K562 (cell line): ENCODE measurements around the gene NTRK2. TPM values are rescaled to one million over a fixed set of nuclear protein-coding genes. Genes with fewer than 3 reads are reported as not detected.

Experiments used
- ATAC-seq: fragments of 200-7000 bp; cut with Tn5 transposase; 3 replicates; pipeline ENCODE4 v1.9.1; 2020; ENCODE audit warnings: moderate library complexity
- BruUV-seq: library from RNA; stranded (reverse); fragments of 400-500 nt; replicated peaks from 2 replicates; lab custom pipeline; 2021; lab: Mats Ljungman, UMichigan
- CTCF ChIA-PET: fragments of 300-600 bp; formaldehyde crosslinking; extraction: SDS; loops from one replicate; lab custom pipeline; 2021; ENCODE audit warnings: low intra/inter-chr PET ratio; lab: Yijun Ruan, JAX
- POLR2A ChIA-PET: fragments of 300-600, 350-650 bp; sonication (Branson Sonifier 250); formaldehyde crosslinking; extraction: SDS; loops from one replicate; lab custom pipeline; 2021; ENCODE audit warnings: antibody characterized with exemption, inconsistent platforms; lab: Yijun Ruan, JAX
- DNase-seq, 4 experiments: peaks; one replicate each; pipeline versions ENCODE4 v3.0.0 to v3.0.0-alpha.2; 2011 to 2018; ENCODE audit warnings: low spot score in 3 of 4, mixed read lengths in 3 of 4; ENCODE audit errors: extremely low read depth in 1 of 4
- FAIRE-seq: peaks from 2 replicates; lab custom pipeline; 2011; peaks lifted over from hg19 to GRCh38; lab: Jason Lieb, UNC
- H2AFZ ChIP-seq: 2 replicates; pipeline ENCODE4 v1.6.0; 2011; ENCODE audit warnings: low read depth, low read length, control low read depth, inconsistent platforms
- H3K27ac ChIP-seq: fragments of 200-600 bp; 3 replicates; pipeline ENCODE4 v1.8.0; 2011; ENCODE audit warnings: low read depth, mild to moderate bottlenecking, control low read depth, inconsistent platforms, low read length, moderate library complexity, mixed read lengths; ENCODE audit errors: extremely low read depth
- H3K27me3 ChIP-seq, 2 experiments: fragments of 300-600 bp in 1 of 2; 2 replicates in 1 of 2; 3 replicates in 1 of 2; pipeline versions ENCODE4 v1.6.0 to v1.8.0; 2011; ENCODE audit warnings: inconsistent platforms in 2 of 2, low read length in 2 of 2, mild to moderate bottlenecking in 1 of 2, mixed read lengths in 1 of 2, moderate library complexity in 1 of 2; ENCODE audit not compliant: control insufficient read depth in 2 of 2, insufficient read depth in 2 of 2
- H3K36me3 ChIP-seq: fragments of 300-600 bp; 3 replicates; pipeline ENCODE4 v1.8.0; 2011; ENCODE audit warnings: mild to moderate bottlenecking, low read length, inconsistent platforms; ENCODE audit not compliant: control insufficient read depth, insufficient read depth
- H3K4me1 ChIP-seq, 2 experiments: fragments of 200-600 bp in 1 of 2; replicated peaks in 1 of 2; 2 replicates in 1 of 2; 3 replicates in 1 of 2; pipeline versions ENCODE4 v1.5.1 to v1.8.0; 2011; ENCODE audit warnings: inconsistent platforms in 2 of 2, low read length in 2 of 2, mild to moderate bottlenecking in 1 of 2, mixed read lengths in 1 of 2, moderate library complexity in 1 of 2; ENCODE audit not compliant: control insufficient read depth in 2 of 2, insufficient read depth in 2 of 2
- H3K4me2 ChIP-seq: 2 replicates; pipeline ENCODE4 v1.6.1; 2011; ENCODE audit warnings: low read length, control low read depth, inconsistent platforms, mixed read lengths; ENCODE audit not compliant: insufficient read depth
- H3K4me3 ChIP-seq: fragments of 200-600 bp; sonication (generic), shearing (Covaris generic); 2 replicates; pipeline ENCODE4 v1.5.1; 2016; ENCODE audit warnings: control low read depth, inconsistent platforms
- H3K79me2 ChIP-seq: fragments of 200-600 bp; 3 replicates; pipeline ENCODE4 v1.8.0; 2011; ENCODE audit warnings: low read length, inconsistent platforms; ENCODE audit not compliant: control insufficient read depth, insufficient read depth
- H3K9ac ChIP-seq, 2 experiments: 2 replicates each; pipeline versions ENCODE4 v1.6.0 to v1.6.1; 2011; ENCODE audit warnings: low read depth in 2 of 2, low read length in 2 of 2, control low read depth in 1 of 2, inconsistent platforms in 1 of 2, mild to moderate bottlenecking in 1 of 2, mixed read lengths in 1 of 2; ENCODE audit not compliant: insufficient read depth in 1 of 2
- H3K9me1 ChIP-seq: one replicate; pipeline ENCODE4 v1.6.0; 2011; ENCODE audit warnings: inconsistent platforms, mild to moderate bottlenecking, low read length, moderate library complexity; ENCODE audit not compliant: control insufficient read depth, insufficient read depth
- H3K9me3 ChIP-seq: replicated peaks from 2 replicates; pipeline ENCODE4 v1.5.1; 2011; ENCODE audit warnings: low read depth, low read length, inconsistent platforms; ENCODE audit not compliant: control insufficient read depth, insufficient read depth
- H4K20me1 ChIP-seq: replicated peaks from 2 replicates; pipeline ENCODE4 v1.6.1; 2011; ENCODE audit warnings: low read length, inconsistent platforms, mixed read lengths; ENCODE audit not compliant: control insufficient read depth, insufficient read depth
- CSDE1 ChIP-seq, 2 experiments: fragments of 450-650 bp; IDR thresholded peaks; 2 replicates each; pipeline ENCODE4 v1.6.1; 2016; ENCODE audit warnings: mild to moderate bottlenecking in 1 of 2
- ETV1 ChIP-seq: fragments of 450-650 bp; conservative IDR thresholded peaks from 2 replicates; pipeline ENCODE4 v1.6.1; 2016; ENCODE audit warnings: missing genetic modification characterization, control low read depth, low read depth, missing compliant biosample characterization
- FOSL1 ChIP-seq: fragments of 200-800 bp; sonication (Bioruptor generic); conservative IDR thresholded peaks from 2 replicates; pipeline ENCODE4 v1.6.1; 2016; ENCODE audit warnings: missing genetic modification characterization, missing compliant biosample characterization
- L3MBTL2 ChIP-seq: fragments of 450-650 bp; IDR thresholded peaks from 2 replicates; pipeline ENCODE4 v1.6.1; 2016; ENCODE audit warnings: mild to moderate bottlenecking, moderate library complexity
- MAZ ChIP-seq, 2 experiments: fragments of 450-650 bp in 1 of 2; sonication (generic) in 1 of 2; formaldehyde crosslinking; IDR thresholded peaks in 1 of 2; conservative IDR thresholded peaks in 1 of 2; 2 replicates each; pipeline versions ENCODE4 v1.4.0 to v1.5.0; 2020; ENCODE audit warnings: mild to moderate bottlenecking in 1 of 2, missing genetic modification reagents in 1 of 2
- NR3C1 ChIP-seq: sonication (generic); formaldehyde crosslinking; IDR thresholded peaks from 2 replicates; pipeline ENCODE4 v1.8.1; 2022; ENCODE audit warnings: missing genetic modification reagents
- PHF20 ChIP-seq: fragments of 450-650 bp; IDR thresholded peaks from 2 replicates; pipeline ENCODE4 v1.6.1; 2018; ENCODE audit not compliant: partially characterized antibody
- PYGO2 ChIP-seq: fragments of 450-650 bp; IDR thresholded peaks from 2 replicates; pipeline ENCODE4 v1.6.1; 2016; ENCODE audit warnings: mild to moderate bottlenecking, missing genetic modification characterization, moderate library complexity, missing compliant biosample characterization
- SRF ChIP-seq, 2 experiments: fragments of 250-450, 450-650 bp in 1 of 2; sonication (Bioruptor Pico) in 1 of 2; sonication (generic) in 1 of 2; formaldehyde crosslinking; IDR thresholded peaks; 2 replicates each; pipeline versions ENCODE4 v1.5.0 to v1.5.1; 2020 to 2022; ENCODE audit warnings: mild to moderate bottlenecking in 1 of 2, missing genetic modification reagents in 1 of 2
- ZFP36 ChIP-seq: fragments of 150-350 bp; IDR thresholded peaks from 2 replicates; pipeline ENCODE4 v1.6.1; 2018; ENCODE audit warnings: low read length, low read depth; ENCODE audit not compliant: partially characterized antibody
- ZNF184 ChIP-seq: sonication (generic); formaldehyde crosslinking; IDR thresholded peaks from 2 replicates; pipeline ENCODE4 v1.5.0; 2020; ENCODE audit warnings: missing genetic modification reagents
- WGBS: fragments of 100-300 bp; shearing (Covaris generic); methylation state at CpG from one replicate; pipeline ENCODE4 v1.1.6; 2016; ENCODE audit warnings: low coverage, mixed read lengths; ENCODE audit not compliant: insufficient coverage; ENCODE audit errors: missing lambda C conversion rate; 5-methylcytosine and 5-hydroxymethylcytosine counted together
- in situ Hi-C: fragments of 300-500 bp; cut with MboI; formaldehyde crosslinking; loops from 4 replicates; pipeline ENCODE4 v1.15.0; 2018; ENCODE audit warnings: inconsistent platforms, mixed read lengths
- intact Hi-C: fragments of 100-400 bp; cut with micrococcal nuclease; formaldehyde crosslinking; loops from 2 replicates; pipeline ENCODE4 v1.14.2; 2022
- polyA plus RNA-seq, 8 experiments: library from polyadenylated mRNA; depleted of rRNA in 4 of 8; stranded (reverse) in 5 of 8; unstranded in 3 of 8; fragments of >200 nt; fragmentation: Nextera tagmentation in 2 of 8; fragmentation: Illumina TruSeq in 1 of 8; extraction: Ambion mirVana in 2 of 8; extraction: Trizol in 1 of 8; gene quantifications; 2 replicates each; pipeline versions ENCODE4 v1.2.1 to v1.2.3, GENCODE V29; 2011 to 2014; ENCODE audit warnings: inconsistent platforms in 1 of 8, missing spikeins in 1 of 8
- total RNA-seq, 7 experiments: library from RNA; depleted of rRNA in 6 of 7; stranded (reverse); fragments of >200 nt in 6 of 7; fragmentation: Illumina TruSeq in 2 of 7; extraction: Trizol in 2 of 7; gene quantifications; 2 replicates each; pipeline versions ENCODE4 v1.2.1 to v1.2.3, GENCODE V29; 2011 to 2021; ENCODE audit warnings: low replicate concordance in 1 of 7
- TF ChIP-seq, protein P1 (sequence below): fragments of 250-450 bp; sonication (Bioruptor Pico); IDR thresholded peaks from 2 replicates; pipeline ENCODE4 v1.5.1; 2021; ENCODE audit warnings: mild to moderate bottlenecking
- TF ChIP-seq, protein P2 (sequence below), 2 experiments: IDR thresholded peaks; 2 replicates each; pipeline ENCODE4 v1.6.1; 2011; ENCODE audit warnings: borderline replicate concordance in 1 of 2, control low read depth in 1 of 2, low read depth in 1 of 2, low read length in 1 of 2, mild to moderate bottlenecking in 1 of 2, mixed read lengths in 1 of 2, moderate library complexity in 1 of 2; ENCODE audit not compliant: insufficient read depth in 1 of 2, insufficient read length in 1 of 2, poor library complexity in 1 of 2, severe bottlenecking in 1 of 2; ENCODE audit errors: extremely low read depth in 1 of 2

Gene NTRK2
- total and polyA plus RNA-seq, 9 of the 15 experiments (the other 6 are each of a cell fraction or from before 2014, with no cell fraction given) = not detected

DNA sequence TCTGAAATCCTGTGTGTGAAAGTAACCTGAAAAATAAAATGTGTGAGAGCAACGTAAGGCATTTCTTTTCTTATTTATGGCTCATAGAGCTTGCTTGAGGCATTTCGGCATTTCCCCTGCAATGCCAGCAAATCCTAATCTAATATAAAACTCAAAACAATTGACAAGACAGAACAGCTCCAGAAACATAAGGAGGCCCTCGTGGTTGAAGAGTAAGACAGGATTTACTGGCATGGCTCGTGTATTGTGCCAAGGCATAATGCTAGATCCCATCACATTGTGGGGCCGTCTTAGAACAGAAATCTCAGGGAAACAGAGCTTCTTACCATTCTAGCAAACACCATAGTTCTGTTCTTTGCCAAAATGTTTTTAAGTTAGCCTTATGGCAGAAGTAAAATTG is 166.2 kb downstream of the NTRK2 start (continued):
- TF ChIP-seq PYGO2 (no peak), MAZ (CRISPR knock-in tag; conservative IDR thresholded peaks at IDR 0.05 in 1 of 2, IDR thresholded peaks at IDR 0.05 in 1 of 2) (no peak)

DNA sequence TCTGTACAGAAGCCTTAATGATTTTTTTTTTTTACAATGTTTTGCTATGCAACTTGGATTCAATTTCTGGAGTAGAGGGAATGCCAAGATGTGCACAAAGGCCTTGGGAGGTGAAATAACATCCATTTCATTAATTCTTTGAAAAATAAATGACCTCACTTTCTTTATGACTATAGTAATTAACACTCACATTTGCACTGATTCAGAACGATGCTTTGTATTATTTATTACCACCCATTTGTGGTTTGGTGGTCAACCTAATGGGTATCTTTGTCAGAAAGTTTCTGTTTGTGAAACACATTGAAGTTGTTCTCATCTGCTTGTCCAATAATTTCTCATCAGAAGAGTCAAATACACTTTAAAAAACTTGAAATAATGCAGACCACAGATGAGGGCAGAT is 169.3 kb downstream of the NTRK2 start:
- no peaks in the 10 kb centered on the region for H3K4me1 ChIP-seq
- TF ChIP-seq ZNF184 (CRISPR knock-in tag) = no peak
- TF ChIP-seq ETV1 (tag) = no peak
- TF ChIP-seq FOSL1 (tag) = no peak
- TF ChIP-seq PHF20 = no peak
- no peak for TF ChIP-seq SRF (CRISPR knock-in tag; IDR thresholded peaks at IDR 0.05)
- TF ChIP-seq NR3C1 (CRISPR knock-in tag) = no peak
- TF ChIP-seq PYGO2 = no peak
- TF ChIP-seq, protein P1, sequence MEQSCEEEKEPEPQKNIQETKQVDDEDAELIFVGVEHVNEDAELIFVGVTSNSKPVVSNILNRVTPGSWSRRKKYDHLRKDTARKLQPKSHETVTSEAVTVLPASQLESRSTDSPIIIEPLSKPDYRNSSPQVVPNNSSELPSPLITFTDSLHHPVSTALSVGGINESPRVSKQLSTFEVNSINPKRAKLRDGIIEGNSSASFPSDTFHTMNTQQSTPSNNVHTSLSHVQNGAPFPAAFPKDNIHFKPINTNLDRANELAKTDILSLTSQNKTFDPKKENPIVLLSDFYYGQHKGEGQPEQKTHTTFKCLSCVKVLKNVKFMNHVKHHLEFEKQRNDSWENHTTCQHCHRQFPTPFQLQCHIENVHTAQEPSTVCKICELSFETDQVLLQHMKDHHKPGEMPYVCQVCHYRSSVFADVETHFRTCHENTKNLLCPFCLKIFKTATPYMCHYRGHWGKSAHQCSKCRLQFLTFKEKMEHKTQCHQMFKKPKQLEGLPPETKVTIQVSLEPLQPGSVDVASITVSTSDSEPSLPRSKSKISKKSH (CRISPR knock-in tag) = no peak
- TF ChIP-seq L3MBTL2 = no peak
- no peak for TF ChIP-seq CSDE1 (IDR thresholded peaks at IDR 0.05)
- TF ChIP-seq, protein P2, sequence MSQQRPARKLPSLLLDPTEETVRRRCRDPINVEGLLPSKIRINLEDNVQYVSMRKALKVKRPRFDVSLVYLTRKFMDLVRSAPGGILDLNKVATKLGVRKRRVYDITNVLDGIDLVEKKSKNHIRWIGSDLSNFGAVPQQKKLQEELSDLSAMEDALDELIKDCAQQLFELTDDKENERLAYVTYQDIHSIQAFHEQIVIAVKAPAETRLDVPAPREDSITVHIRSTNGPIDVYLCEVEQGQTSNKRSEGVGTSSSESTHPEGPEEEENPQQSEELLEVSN (IDR thresholded peaks at IDR 0.05; ENCODE audit: borderline replicate concordance in 1 of 2, extremely low read depth in 1 of 2, insufficient read depth in 1 of 2, insufficient read length in 1 of 2, low read depth in 1 of 2, low read length in 1 of 2, poor library complexity in 1 of 2, severe bottlenecking in 1 of 2) = no peak
- no peak for TF ChIP-seq ZFP36
- no peaks in the 10 kb centered on the region for H4K20me1 ChIP-seq
- no peaks in the 10 kb centered on the region for H3K9me1 ChIP-seq
- ChIA-PET CTCF (no interaction called here), POLR2A (no interaction called here)
- no peak overlapping the region for H2AFZ ChIP-seq
- no peak overlapping the region for H3K4me2 ChIP-seq
- in situ Hi-C loops = no loop called here
- WGBS = 0% methylated on average over 1 of the region's 1 CpG
- H3K27me3 ChIP-seq = no peaks in the 10 kb centered on the region
- no TSS peak for BruUV-seq
- no peaks in the 10 kb centered on the region for H3K9me3 ChIP-seq
- no peak overlapping the region for H3K27ac ChIP-seq
- H3K79me2 ChIP-seq = no peaks in the 10 kb centered on the region
- no peak for DNase-seq
- H3K4me3 ChIP-seq = no peak overlapping the region
- no peak overlapping the region for H3K9ac ChIP-seq
- H3K36me3 ChIP-seq = no peaks in the 10 kb centered on the region
- no peak for FAIRE-seq
- intact Hi-C loops = no loop called here
- ATAC-seq = no peak
